GM12878 (cell line): ENCODE measurements around the gene GNPTAB. TPM values are rescaled to one million over a fixed set of nuclear protein-coding genes. Genes with fewer than 3 reads are reported as not detected.

Experiments
- ATAC-seq: fragments of 200-7000 bp; cut with Tn5 transposase; 3 replicates; pipeline ENCODE4 v1.9.1; 2020; ENCODE audit warnings: mild to moderate bottlenecking, moderate library complexity
- BruUV-seq: library from RNA; stranded (reverse); fragments of 400-500 nt; replicated peaks from 2 replicates; lab custom pipeline; 2021; lab: Mats Ljungman, UMichigan
- CTCF ChIA-PET: fragments of 300-600 bp; sonication (Branson Sonifier 250); formaldehyde crosslinking; extraction: SDS; loops from one replicate; lab custom pipeline; 2021; ENCODE audit warnings: inconsistent platforms; lab: Yijun Ruan, JAX
- POLR2A ChIA-PET: fragments of 350-600 bp; formaldehyde crosslinking; extraction: SDS; loops from one replicate; lab custom pipeline; 2021; ENCODE audit warnings: inconsistent platforms; lab: Charles Lee
- RAD21 ChIA-PET: fragments of 300-600 bp; sonication (Branson Sonifier 250); formaldehyde crosslinking; loops from one replicate; lab custom pipeline; 2023; ENCODE audit warnings: antibody characterized with exemption; ENCODE audit not compliant: unreplicated experiment; lab: Charles Lee
- SMC1A ChIA-PET: fragments of 300-600 bp; sonication (Branson Sonifier 250); formaldehyde crosslinking; loops from one replicate; lab custom pipeline; 2023; ENCODE audit not compliant: unreplicated experiment, uncharacterized antibody; lab: Charles Lee
- DNase-seq: peaks from one replicate; pipeline ENCODE4 v3.0.0-alpha.2; 2011; ENCODE audit warnings: low read depth, low spot score
- FAIRE-seq: peaks from 3 replicates; lab custom pipeline; 2011; peaks lifted over from hg19 to GRCh38; lab: Jason Lieb, UNC
- H2AFZ ChIP-seq: 2 replicates; pipeline ENCODE4 v1.6.0; 2011; ENCODE audit warnings: low read depth, low read length, control low read depth; ENCODE audit not compliant: control insufficient read depth
- H3K27ac ChIP-seq: 2 replicates; pipeline ENCODE4 v1.5.1; 2011; ENCODE audit warnings: control low read depth; ENCODE audit not compliant: control insufficient read depth, insufficient read depth
- H3K27me3 ChIP-seq, 2 experiments: replicated peaks in 1 of 2; 2 replicates each; pipeline versions ENCODE4 v1.6.0 to v1.6.1; 2011; ENCODE audit warnings: low read length in 1 of 2; ENCODE audit not compliant: control insufficient read depth in 2 of 2, insufficient read depth in 2 of 2
- H3K36me3 ChIP-seq, 2 experiments: 2 replicates each; pipeline ENCODE4 v1.5.1; 2011; ENCODE audit warnings: low read length in 1 of 2; ENCODE audit not compliant: control insufficient read depth in 2 of 2, insufficient read depth in 2 of 2
- H3K4me1 ChIP-seq: 2 replicates; pipeline ENCODE4 v1.6.1; 2011; ENCODE audit warnings: mild to moderate bottlenecking, low read length, moderate library complexity, mixed read lengths; ENCODE audit not compliant: control insufficient read depth, insufficient read depth
- H3K4me2 ChIP-seq: 2 replicates; pipeline ENCODE4 v1.6.0; 2011; ENCODE audit warnings: control low read depth; ENCODE audit not compliant: control insufficient read depth, insufficient read depth
- H3K4me3 ChIP-seq: fragments of 200-600 bp; sonication (generic); 2 replicates; pipeline ENCODE4 v1.5.1; 2016
- H3K79me2 ChIP-seq: 2 replicates; pipeline ENCODE4 v1.6.0; 2011; ENCODE audit warnings: low read length; ENCODE audit not compliant: control insufficient read depth, insufficient read depth
- H3K9ac ChIP-seq: 2 replicates; pipeline ENCODE4 v1.8.0; 2011; ENCODE audit warnings: low read length, control low read depth, mixed read lengths; ENCODE audit not compliant: control insufficient read depth, insufficient read depth
- H3K9me3 ChIP-seq: replicated peaks from 3 replicates; pipeline ENCODE4 v1.5.1; 2011; ENCODE audit warnings: mild to moderate bottlenecking, low read length; ENCODE audit not compliant: control insufficient read depth, insufficient read depth
- H4K20me1 ChIP-seq: 2 replicates; pipeline ENCODE4 v1.6.0; 2011; ENCODE audit not compliant: control insufficient read depth, insufficient read depth
- EGR1 ChIP-seq, 2 experiments: IDR thresholded peaks; 1 replicate in 1 of 2; 2 replicates in 1 of 2; pipeline ENCODE4 v1.6.1; 2011 to 2012; ENCODE audit warnings: low read depth in 2 of 2, low read length in 2 of 2, borderline replicate concordance in 1 of 2, mild to moderate bottlenecking in 1 of 2, moderate library complexity in 1 of 2
- JUNB ChIP-seq: IDR thresholded peaks from 2 replicates; pipeline ENCODE4 v1.6.1; 2016; ENCODE audit warnings: antibody characterized with exemption, mild to moderate bottlenecking
- NR2F1 ChIP-seq: fragments of 450-650 bp; conservative IDR thresholded peaks from 2 replicates; pipeline ENCODE4 v1.6.1; 2017; ENCODE audit warnings: mild to moderate bottlenecking
- RAD21 ChIP-seq: IDR thresholded peaks from 2 replicates; pipeline ENCODE4 v1.6.1; 2011; ENCODE audit warnings: mild to moderate bottlenecking, low read depth, low read length, moderate library complexity; ENCODE audit not compliant: insufficient read depth
- RUNX3 ChIP-seq: IDR thresholded peaks from 2 replicates; pipeline ENCODE4 v1.6.1; 2012; ENCODE audit warnings: low read length, inconsistent platforms
- SREBF1 ChIP-seq: IDR thresholded peaks from 2 replicates; pipeline ENCODE4 v1.6.1; 2012; ENCODE audit warnings: mild to moderate bottlenecking, low read length
- TAF1 ChIP-seq: IDR thresholded peaks from 2 replicates; pipeline ENCODE4 v1.6.1; 2011; ENCODE audit warnings: mild to moderate bottlenecking, low read depth, low read length, borderline replicate concordance
- ZNF622 ChIP-seq: fragments of 450-650 bp; IDR thresholded peaks from 2 replicates; pipeline ENCODE4 v1.6.1; 2017; ENCODE audit warnings: mild to moderate bottlenecking, inconsistent platforms
- WGBS: methylation state at CpG from one replicate; pipeline ENCODE4 v1.1.6; 2016; ENCODE audit warnings: low lambda C conversion rate; ENCODE audit not compliant: insufficient replicate concordance, insufficient coverage; ENCODE audit errors: missing lambda C conversion rate; 5-methylcytosine and 5-hydroxymethylcytosine counted together
- in situ Hi-C: fragments of 300-500 bp; cut with MboI; formaldehyde crosslinking; loops from 9 replicates; pipeline ENCODE4 v1.14.3; 2018; ENCODE audit warnings: mixed read lengths
- intact Hi-C: fragments of 100-400 bp; cut with micrococcal nuclease; formaldehyde crosslinking; loops from one replicate; pipeline ENCODE4 v1.14.2; 2022; ENCODE audit not compliant: unreplicated experiment
- polyA plus RNA-seq, 11 experiments: library from polyadenylated mRNA; depleted of rRNA in 4 of 11; unstranded in 6 of 11; stranded (reverse) in 5 of 11; fragments of >200 nt; fragmentation: Nextera tagmentation in 4 of 11; fragmentation: Illumina TruSeq in 1 of 11; extraction: Ambion mirVana in 4 of 11; extraction: Trizol in 1 of 11; gene quantifications; 1 replicate in 1 of 11; 2 replicates in 10 of 11; pipeline versions ENCODE4 v1.2.1 to v1.2.3, GENCODE V29; 2011 to 2016; ENCODE audit warnings: inconsistent platforms in 2 of 11, missing spikeins in 2 of 11, low read depth in 1 of 11
- total RNA-seq, 4 experiments: library from RNA; depleted of rRNA in 3 of 4; stranded (reverse); fragments of >200 nt in 3 of 4; fragmentation: Illumina TruSeq in 1 of 4; extraction: Trizol in 1 of 4; gene quantifications; 2 replicates each; pipeline versions ENCODE4 v1.2.1 to v1.2.3, GENCODE V29; 2013 to 2021

GNPTAB gene
- total and polyA plus RNA-seq, 10 of the 15 experiments (the other 5 are each of a cell fraction or from before 2014, with no cell fraction given): 9.8 to 38.9 (median 35.3) TPM

DNA sequence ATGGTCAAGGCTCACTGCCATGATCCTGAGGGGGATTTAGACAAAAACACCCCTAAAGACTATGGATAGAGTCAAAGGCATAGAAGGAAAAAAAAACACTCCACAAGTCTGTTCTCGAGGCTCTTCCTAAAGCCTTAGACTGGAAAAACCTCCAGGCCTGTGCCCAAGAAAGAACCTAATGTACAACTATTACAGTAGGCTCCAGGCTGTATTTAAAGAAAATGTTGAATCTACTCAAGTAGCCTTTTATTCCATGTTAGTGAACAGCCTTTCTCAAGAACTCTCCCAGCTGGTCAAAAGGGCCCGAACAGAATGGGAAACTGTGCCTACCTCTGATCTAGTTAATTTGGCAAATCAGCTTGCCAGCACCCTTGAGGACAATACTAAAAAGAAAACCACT lies 28.3 kb downstream of the GNPTAB start:
- BruUV-seq: no TSS peak
- intact Hi-C loops: no loop called here
- Histone ChIP-seq H3K4me2 (no peak overlapping the region), H3K9me3 (no peaks in the 10 kb centered on the region; the same call in 2 of the 3 replicates), H3K36me3 (no peaks in the 10 kb centered on the region; a peak in 1 of 4 replicates), H3K4me1 (no peaks in the 10 kb centered on the region), H3K27me3 (no peaks in the 10 kb centered on the region), H3K27ac (no peak overlapping the region), H2AFZ (no peak overlapping the region), H4K20me1 (no peaks in the 10 kb centered on the region), H3K9ac (no peak overlapping the region)
- RAD21 ChIA-PET: interaction anchor here (0.8 kb wide), 2 partner anchors 26 to 27 kb away, joined by 3 read pairs; no protein-coding TSS in a partner anchor
- POLR2A ChIA-PET: no interaction called here
- in situ Hi-C loops: no loop called here
- SMC1A ChIA-PET: interaction anchor here (0.7 to 5.3 kb wide), 3 partner anchors 9 to 1700 kb away, joined by 3 to 32 read pairs (median 9); no protein-coding TSS in a partner anchor
- 69% methylated on average over 2 of the region's 2 CpGs for WGBS
- FAIRE-seq (no peak), DNase-seq (no peak)
- CTCF ChIA-PET: interaction anchor here (0.8 to 2.2 kb wide), 4 partner anchors 21 to 37 kb away, joined by 3 to 5 read pairs (median 4); no protein-coding TSS in a partner anchor
- no peak for TF ChIP-seq NR2F1
- TF ChIP-seq TAF1: no peak
- no peak for TF ChIP-seq ZNF622
- no peak for TF ChIP-seq SREBF1
- TF ChIP-seq RAD21: no peak
- no peak for TF ChIP-seq RUNX3
- TF ChIP-seq, all 136 proteins: peak for 0
- ATAC-seq: no peak
- H3K4me3 ChIP-seq: no peak overlapping the region
- H3K79me2 ChIP-seq: peaks cover 15% of the 10 kb centered on the region

DNA sequence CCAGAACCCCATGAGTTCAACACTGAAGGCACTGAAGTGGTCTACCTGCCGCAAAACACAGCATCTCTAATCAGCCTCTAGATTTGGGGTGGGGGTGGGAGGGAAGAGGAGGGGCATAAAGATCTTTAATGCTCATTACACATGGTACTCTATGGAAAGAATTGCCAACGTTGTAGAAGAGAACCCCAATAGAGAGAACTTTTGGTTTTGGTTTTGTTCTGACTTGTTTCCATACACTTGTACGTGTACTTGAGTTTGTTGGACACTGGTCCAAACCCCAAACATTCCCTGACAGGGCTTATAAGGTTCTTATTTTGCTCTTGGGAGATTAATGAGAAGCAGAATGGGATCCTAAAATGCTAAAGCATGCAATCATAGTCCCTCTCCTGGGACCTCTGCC lies 31.0 kb downstream of the GNPTAB start:
- no peaks in the 10 kb centered on the region for H3K9me3 ChIP-seq
- H4K20me1 ChIP-seq: no peaks in the 10 kb centered on the region
- no TSS peak for BruUV-seq
- peaks cover 0 to 5% of the 10 kb centered on the region in 2 experiments; a peak in 1 of 4 replicates for H3K36me3 ChIP-seq
- peaks cover 10% of the 10 kb centered on the region for H3K4me1 ChIP-seq
- no peaks in the 10 kb centered on the region for H3K27me3 ChIP-seq
- ChIA-PET POLR2A (interaction anchor here (1.0 kb wide), 1 partner anchor 32 kb away, joined by 3 read pairs; no protein-coding TSS in a partner anchor), SMC1A (no interaction called here), CTCF (interaction anchor here (1.1 kb wide), 1 partner anchor 29 kb away, joined by 3 read pairs; no protein-coding TSS in a partner anchor), RAD21 (no interaction called here)
- peak overlapping the region; percentile 22; the same call in 1 of the 2 replicates for H3K4me2 ChIP-seq
- no peak overlapping the region for H3K9ac ChIP-seq
- WGBS: 3% methylated on average over 2 of the region's 3 CpGs
- no peak for FAIRE-seq
- DNase-seq: peak; percentile 12
- in situ Hi-C loops (no loop called here), intact Hi-C loops (no loop called here)
- H2AFZ ChIP-seq: no peak overlapping the region
- H3K79me2 ChIP-seq: peaks cover 3% of the 10 kb centered on the region
- ATAC-seq: peak; percentile 79
- H3K27ac ChIP-seq: no peak overlapping the region
- 0 out of 2 replicates have a peak overlapping the region, but pooled peaks have one; percentile 8 for H3K4me3 ChIP-seq
- TF ChIP-seq JUNB (peak; percentile 45), EGR1 (IDR thresholded peaks at IDR 0.05; ENCODE audit: borderline replicate concordance in 1 of 2, low read depth in 2 of 2, low read length in 2 of 2) (no peak)
